ENCODE results near the gene AGAP9.
"Not testable (repeated sequence)": the region's sequence is repeated elsewhere in the genome, so short reads cannot be mapped to it uniquely, and the experiment has no call there.

GRCh38 chr10:47558109-47558508 lies 34.7 kb upstream of the AGAP9 start:
- TF ChIP-seq CTCF, POLR2A (IDR thresholded peaks at IDR 0.05): not testable (repeated sequence)

Data from heart left ventricle (tissue), 13 donors.